K562 (cell line): Measurements from ENCODE around the gene TEX53. TPM values are rescaled to one million over a fixed set of nuclear protein-coding genes. Genes with fewer than 3 reads are reported as not detected.

Experiments used
- ATAC-seq: fragments of 200-7000 bp; cut with Tn5 transposase; 3 replicates; pipeline ENCODE4 v1.9.1; 2020; ENCODE audit warnings: moderate library complexity
- BruUV-seq: library from RNA; stranded (reverse); fragments of 400-500 nt; replicated peaks from 2 replicates; lab custom pipeline; 2021; lab: Mats Ljungman, UMichigan
- CTCF ChIA-PET: fragments of 300-600 bp; formaldehyde crosslinking; extraction: SDS; loops from one replicate; lab custom pipeline; 2021; ENCODE audit warnings: low intra/inter-chr PET ratio; lab: Yijun Ruan, JAX
- POLR2A ChIA-PET: fragments of 300-600, 350-650 bp; sonication (Branson Sonifier 250); formaldehyde crosslinking; extraction: SDS; loops from one replicate; lab custom pipeline; 2021; ENCODE audit warnings: antibody characterized with exemption, inconsistent platforms; lab: Yijun Ruan, JAX
- DNase-seq, 4 experiments: peaks; one replicate each; pipeline versions ENCODE4 v3.0.0 to v3.0.0-alpha.2; 2011 to 2018; ENCODE audit warnings: low spot score in 3 of 4, mixed read lengths in 3 of 4; ENCODE audit errors: extremely low read depth in 1 of 4
- FAIRE-seq: peaks from 2 replicates; lab custom pipeline; 2011; peaks lifted over from hg19 to GRCh38; lab: Jason Lieb, UNC
- H2AFZ ChIP-seq: 2 replicates; pipeline ENCODE4 v1.6.0; 2011; ENCODE audit warnings: low read depth, low read length, control low read depth, inconsistent platforms
- H3K27ac ChIP-seq: fragments of 200-600 bp; 3 replicates; pipeline ENCODE4 v1.8.0; 2011; ENCODE audit warnings: low read depth, mild to moderate bottlenecking, control low read depth, inconsistent platforms, low read length, moderate library complexity, mixed read lengths; ENCODE audit errors: extremely low read depth
- H3K27me3 ChIP-seq, 2 experiments: fragments of 300-600 bp in 1 of 2; 2 replicates in 1 of 2; 3 replicates in 1 of 2; pipeline versions ENCODE4 v1.6.0 to v1.8.0; 2011; ENCODE audit warnings: inconsistent platforms in 2 of 2, low read length in 2 of 2, mild to moderate bottlenecking in 1 of 2, mixed read lengths in 1 of 2, moderate library complexity in 1 of 2; ENCODE audit not compliant: control insufficient read depth in 2 of 2, insufficient read depth in 2 of 2
- H3K36me3 ChIP-seq: fragments of 300-600 bp; 3 replicates; pipeline ENCODE4 v1.8.0; 2011; ENCODE audit warnings: mild to moderate bottlenecking, low read length, inconsistent platforms; ENCODE audit not compliant: control insufficient read depth, insufficient read depth
- H3K4me1 ChIP-seq, 2 experiments: fragments of 200-600 bp in 1 of 2; replicated peaks in 1 of 2; 2 replicates in 1 of 2; 3 replicates in 1 of 2; pipeline versions ENCODE4 v1.5.1 to v1.8.0; 2011; ENCODE audit warnings: inconsistent platforms in 2 of 2, low read length in 2 of 2, mild to moderate bottlenecking in 1 of 2, mixed read lengths in 1 of 2, moderate library complexity in 1 of 2; ENCODE audit not compliant: control insufficient read depth in 2 of 2, insufficient read depth in 2 of 2
- H3K4me2 ChIP-seq: 2 replicates; pipeline ENCODE4 v1.6.1; 2011; ENCODE audit warnings: low read length, control low read depth, inconsistent platforms, mixed read lengths; ENCODE audit not compliant: insufficient read depth
- H3K4me3 ChIP-seq: fragments of 200-600 bp; sonication (generic), shearing (Covaris generic); 2 replicates; pipeline ENCODE4 v1.5.1; 2016; ENCODE audit warnings: control low read depth, inconsistent platforms
- H3K79me2 ChIP-seq: fragments of 200-600 bp; 3 replicates; pipeline ENCODE4 v1.8.0; 2011; ENCODE audit warnings: low read length, inconsistent platforms; ENCODE audit not compliant: control insufficient read depth, insufficient read depth
- H3K9ac ChIP-seq, 2 experiments: 2 replicates each; pipeline versions ENCODE4 v1.6.0 to v1.6.1; 2011; ENCODE audit warnings: low read depth in 2 of 2, low read length in 2 of 2, control low read depth in 1 of 2, inconsistent platforms in 1 of 2, mild to moderate bottlenecking in 1 of 2, mixed read lengths in 1 of 2; ENCODE audit not compliant: insufficient read depth in 1 of 2
- H3K9me1 ChIP-seq: one replicate; pipeline ENCODE4 v1.6.0; 2011; ENCODE audit warnings: inconsistent platforms, mild to moderate bottlenecking, low read length, moderate library complexity; ENCODE audit not compliant: control insufficient read depth, insufficient read depth
- H3K9me3 ChIP-seq: replicated peaks from 2 replicates; pipeline ENCODE4 v1.5.1; 2011; ENCODE audit warnings: low read depth, low read length, inconsistent platforms; ENCODE audit not compliant: control insufficient read depth, insufficient read depth
- H4K20me1 ChIP-seq: replicated peaks from 2 replicates; pipeline ENCODE4 v1.6.1; 2011; ENCODE audit warnings: low read length, inconsistent platforms, mixed read lengths; ENCODE audit not compliant: control insufficient read depth, insufficient read depth
- CBFB ChIP-seq: sonication (generic); formaldehyde crosslinking; IDR thresholded peaks from 2 replicates; pipeline ENCODE4 v1.4.0; 2020; ENCODE audit warnings: mild to moderate bottlenecking, missing genetic modification reagents
- FOXJ2 ChIP-seq: fragments of 200-800 bp; sonication (Bioruptor generic); IDR thresholded peaks from 2 replicates; pipeline ENCODE4 v1.6.1; 2016; ENCODE audit warnings: missing genetic modification characterization, missing compliant biosample characterization
- HDGF ChIP-seq: fragments of 450-650 bp; IDR thresholded peaks from 2 replicates; pipeline ENCODE4 v1.6.1; 2016
- KAT2B ChIP-seq: IDR thresholded peaks from one replicate; pipeline ENCODE4 v1.6.1; 2012; ENCODE audit warnings: low read depth, mild to moderate bottlenecking, control low read depth, inconsistent platforms, low read length, moderate library complexity
- KDM2B ChIP-seq: fragments of 250-450 bp; sonication (Bioruptor Pico); IDR thresholded peaks from 2 replicates; pipeline ENCODE4 v1.8.0; 2021; ENCODE audit warnings: mild to moderate bottlenecking, moderate library complexity
- NFE2 ChIP-seq: IDR thresholded peaks from 2 replicates; pipeline ENCODE4 v1.6.1; 2014; ENCODE audit warnings: antibody characterized with exemption, low read depth
- NFXL1 ChIP-seq: fragments of 450-650 bp; formaldehyde crosslinking; IDR thresholded peaks from 2 replicates; pipeline ENCODE4 v1.4.0; 2021; ENCODE audit warnings: mild to moderate bottlenecking
- PPARD ChIP-seq: fragments of 250-450 bp; sonication (Bioruptor Pico); IDR thresholded peaks from 2 replicates; pipeline ENCODE4 v1.8.0; 2022; ENCODE audit warnings: inconsistent platforms, mild to moderate bottlenecking, moderate library complexity
- RAD51 ChIP-seq: fragments of 450-650 bp; IDR thresholded peaks from 2 replicates; pipeline ENCODE4 v1.7.1; 2016; ENCODE audit warnings: low read depth, mild to moderate bottlenecking, borderline replicate concordance
- RBM17 ChIP-seq: fragments of 200-400 bp; formaldehyde crosslinking; IDR thresholded peaks from 2 replicates; pipeline ENCODE4 v1.6.1; 2017; ENCODE audit warnings: low read depth, mild to moderate bottlenecking, low read length, borderline replicate concordance
- RFX5 ChIP-seq: IDR thresholded peaks from 2 replicates; pipeline ENCODE4 v1.6.1; 2011; ENCODE audit warnings: low read depth, mild to moderate bottlenecking, improper control_type of control experiment, low read length
- SMARCA5 ChIP-seq: fragments of 450-650 bp; IDR thresholded peaks from 2 replicates; pipeline ENCODE4 v1.6.1; 2016
- ZNF395 ChIP-seq: fragments of 200-800 bp; sonication (Bioruptor generic); IDR thresholded peaks from 2 replicates; pipeline ENCODE4 v1.6.1; 2017; ENCODE audit warnings: missing genetic modification characterization, missing compliant biosample characterization
- ZNF707 ChIP-seq: fragments of 250-450 bp; sonication (Bioruptor Pico); conservative IDR thresholded peaks from 2 replicates; pipeline ENCODE4 v1.8.0; 2022; ENCODE audit warnings: inconsistent platforms, mild to moderate bottlenecking, moderate library complexity
- WGBS: fragments of 100-300 bp; shearing (Covaris generic); methylation state at CpG from one replicate; pipeline ENCODE4 v1.1.6; 2016; ENCODE audit warnings: low coverage, mixed read lengths; ENCODE audit not compliant: insufficient coverage; ENCODE audit errors: missing lambda C conversion rate; 5-methylcytosine and 5-hydroxymethylcytosine counted together
- in situ Hi-C: fragments of 300-500 bp; cut with MboI; formaldehyde crosslinking; loops from 4 replicates; pipeline ENCODE4 v1.15.0; 2018; ENCODE audit warnings: inconsistent platforms, mixed read lengths
- intact Hi-C: fragments of 100-400 bp; cut with micrococcal nuclease; formaldehyde crosslinking; loops from 2 replicates; pipeline ENCODE4 v1.14.2; 2022
- polyA plus RNA-seq, 8 experiments: library from polyadenylated mRNA; depleted of rRNA in 4 of 8; stranded (reverse) in 5 of 8; unstranded in 3 of 8; fragments of >200 nt; fragmentation: Nextera tagmentation in 2 of 8; fragmentation: Illumina TruSeq in 1 of 8; extraction: Ambion mirVana in 2 of 8; extraction: Trizol in 1 of 8; gene quantifications; 2 replicates each; pipeline versions ENCODE4 v1.2.1 to v1.2.3, GENCODE V29; 2011 to 2014; ENCODE audit warnings: inconsistent platforms in 1 of 8, missing spikeins in 1 of 8
- total RNA-seq, 7 experiments: library from RNA; depleted of rRNA in 6 of 7; stranded (reverse); fragments of >200 nt in 6 of 7; fragmentation: Illumina TruSeq in 2 of 7; extraction: Trizol in 2 of 7; gene quantifications; 2 replicates each; pipeline versions ENCODE4 v1.2.1 to v1.2.3, GENCODE V29; 2011 to 2021; ENCODE audit warnings: low replicate concordance in 1 of 7

Gene TEX53
- total and polyA plus RNA-seq, 9 of the 15 experiments (the other 6 are each of a cell fraction or from before 2014, with no cell fraction given) = not detected

- Histone ChIP-seq H4K20me1 (no peaks in the 10 kb centered on the region), H3K27ac (no peak overlapping the region), H3K36me3 (no peaks in the 10 kb centered on the region), H3K27me3 (peaks cover 5 to 6% of the 10 kb centered on the region in 2 experiments; a peak in 4 of 5 replicates), H3K9me1 (no peaks in the 10 kb centered on the region), H3K79me2 (no peaks in the 10 kb centered on the region), H3K4me3 (no peak overlapping the region), H3K9ac (no peak overlapping the region), H3K4me2 (no peak overlapping the region), H3K4me1 (no peaks in the 10 kb centered on the region), H3K9me3 (no peaks in the 10 kb centered on the region), H2AFZ (no peak overlapping the region)
- ATAC-seq = no peak
- DNase-seq = no peak
- FAIRE-seq = no peak
- POLR2A ChIA-PET = interaction anchor here (0.6 kb wide), 1 partner anchor 296 kb away, joined by 3 read pairs; no protein-coding TSS in a partner anchor
- intact Hi-C loops (no loop called here), in situ Hi-C loops (no loop called here)
- 5% methylated on average over 2 of the region's 2 CpGs for WGBS
- no TSS peak for BruUV-seq
- CTCF ChIA-PET = no interaction called here
- TF ChIP-seq CBFB (CRISPR knock-in tag) = no peak
- TF ChIP-seq PPARD (CRISPR knock-in tag) = no peak
- no peak for TF ChIP-seq FOXJ2 (tag)
- TF ChIP-seq KDM2B (CRISPR knock-in tag) = no peak
- TF ChIP-seq NFE2 = no peak
- no peak for TF ChIP-seq NFXL1 (CRISPR knock-in tag)
- no peak for TF ChIP-seq RAD51
- TF ChIP-seq SMARCA5 = no peak
- TF ChIP-seq RBM17 = no peak
- no peak for TF ChIP-seq ZNF707
- no peak for TF ChIP-seq RFX5
- TF ChIP-seq KAT2B = no peak
- no peak for TF ChIP-seq HDGF
- TF ChIP-seq ZNF395 (CRISPR knock-in tag) = no peak
These were observed 36.5 kb upstream of the TEX53 start for GRCh38 chr9:114694146-114694545.
